Testis (tissue), 2 donors: ENCODE data around the gene PEX7.

Source experiments
- CTCF ChIP-seq, 3 experiments: fragments of 450-650 bp in 2 of 3; fragments of 200-600 bp in 1 of 3; sonication (generic) in 1 of 3; IDR thresholded peaks; one replicate each; pipeline ENCODE4 v1.5.1; 2016 to 2019; ENCODE audit warnings: antibody characterized with exemption in 3 of 3, mild to moderate bottlenecking in 2 of 3, moderate library complexity in 1 of 3
- POLR2A ChIP-seq: fragments of 450-650 bp; IDR thresholded peaks from one replicate; pipeline ENCODE4 v1.6.1; 2017; ENCODE audit warnings: antibody characterized with exemption, mild to moderate bottlenecking, moderate library complexity

GRCh38 chr6:136923954-136924673 lies 101.7 kb downstream of the PEX7 start:
- TF ChIP-seq CTCF (IDR thresholded peaks at IDR 0.05): no peak
- TF ChIP-seq POLR2A: no peak
